ENCODE measurements around the gene EBPL.

GRCh38 chr13:49714757-49715156, 23.5 kb upstream of the EBPL start:
- TF ChIP-seq CTCF (IDR thresholded peaks at IDR 0.05) (no peak), REST (IDR thresholded peaks at IDR 0.05; ENCODE audit: insufficient read depth in 1 of 2, low read depth in 2 of 2, low read length in 1 of 2) (no peak)
